ENCODE results near the gene SSB.

Gene SSB

DNA sequence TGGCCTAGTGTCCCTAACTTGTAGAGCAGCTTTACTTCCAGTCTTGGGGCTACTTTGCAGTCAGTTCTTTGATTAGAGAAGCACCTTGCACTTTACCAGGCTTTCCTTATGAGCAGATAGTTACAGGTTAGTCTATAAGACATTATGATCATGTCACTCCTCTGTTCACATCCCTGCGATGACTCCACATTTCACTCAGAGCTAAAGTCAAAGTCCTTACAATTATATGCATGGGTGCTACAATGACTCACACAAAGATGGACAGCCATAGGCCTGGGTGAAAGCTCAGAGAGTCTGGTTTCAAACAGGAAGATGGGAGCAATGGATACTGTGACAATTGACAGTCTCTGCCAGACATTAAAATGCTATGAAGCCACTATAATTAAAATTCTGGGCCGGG is 27.1 kb upstream of the SSB start:
- TF ChIP-seq CTCF (IDR thresholded peaks at IDR 0.05), result no peak
- TF ChIP-seq ZFX (IDR thresholded peaks at IDR 0.05; ENCODE audit: borderline replicate concordance), result no peak
- H3K27ac ChIP-seq, result no peak overlapping the region

DNA sequence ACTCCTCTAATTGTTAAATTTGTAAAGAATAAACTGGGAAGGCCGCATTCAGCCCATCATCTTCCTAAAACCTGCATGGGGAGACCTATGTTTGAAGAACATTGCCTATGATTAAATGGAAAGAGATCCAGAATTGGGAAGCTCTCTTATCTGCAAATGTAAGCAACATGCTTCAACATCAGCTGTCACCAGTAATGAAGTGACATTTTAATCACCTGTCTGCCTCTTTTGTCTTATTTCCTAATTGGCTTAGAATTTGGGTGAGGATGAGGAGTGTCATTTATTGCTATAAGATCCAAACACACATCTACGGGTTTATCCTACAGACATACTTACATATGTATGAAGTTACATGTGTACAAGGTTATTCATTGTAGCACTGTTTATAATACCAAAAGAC is 26.0 kb upstream of the SSB start:
- no peak for TF ChIP-seq ZFX (IDR thresholded peaks at IDR 0.05; ENCODE audit: borderline replicate concordance)
- H3K27ac ChIP-seq, result no peak overlapping the region

- H3K27ac ChIP-seq, result no peak overlapping the region
- TF ChIP-seq ZFX (IDR thresholded peaks at IDR 0.05; ENCODE audit: borderline replicate concordance) (no peak), CTCF (IDR thresholded peaks at IDR 0.05) (no peak)
Measured at GRCh38 chr2:169775354-169775753, 23.3 kb upstream of the SSB start.

GRCh38 chr2:169775765-169776164 is 22.9 kb upstream of the SSB start:
- no peak for TF ChIP-seq ZFX (IDR thresholded peaks at IDR 0.05; ENCODE audit: borderline replicate concordance)
- no peak for TF ChIP-seq CTCF (IDR thresholded peaks at IDR 0.05)
- H3K27ac ChIP-seq, result no peak overlapping the region

DNA sequence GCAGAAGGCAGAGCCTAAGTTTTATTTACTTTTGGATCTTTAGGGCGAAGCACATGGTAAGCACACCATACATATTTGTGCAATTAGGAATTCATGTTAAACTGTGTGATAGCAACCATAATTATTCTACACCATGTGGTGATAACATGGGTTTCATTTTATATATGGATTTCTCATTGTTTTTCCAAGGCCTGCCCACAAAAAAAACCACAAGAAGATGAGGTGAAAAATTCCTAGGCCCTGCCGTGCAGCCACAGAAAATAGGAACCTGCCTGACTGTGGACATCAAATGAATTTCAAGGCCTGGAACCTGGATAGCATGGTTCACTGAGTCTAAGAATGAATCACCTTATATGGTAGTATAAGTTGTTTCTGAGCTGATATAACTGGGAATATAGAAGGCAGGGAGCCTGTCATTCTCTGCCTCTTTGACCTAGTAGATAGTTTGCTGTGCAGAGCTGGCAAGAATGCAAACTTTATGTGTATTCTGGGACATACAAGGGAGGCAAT is 22.4 kb upstream of the SSB start:
- TF ChIP-seq CTCF (IDR thresholded peaks at IDR 0.05), result no peak
- no peak overlapping the region for H3K27ac ChIP-seq

GRCh38 chr2:169778446-169778845 is 20.2 kb upstream of the SSB start:
- TF ChIP-seq ZFX (IDR thresholded peaks at IDR 0.05; ENCODE audit: borderline replicate concordance), result no peak
- TF ChIP-seq CTCF (IDR thresholded peaks at IDR 0.05), result no peak
- H3K27ac ChIP-seq, result no peak overlapping the region

GRCh38 chr2:169781249-169782013 is 17.2 kb upstream of the SSB start:
- H3K27ac ChIP-seq, result no peak overlapping the region
- TF ChIP-seq ZFX (IDR thresholded peaks at IDR 0.05; ENCODE audit: borderline replicate concordance) (no peak), CTCF (IDR thresholded peaks at IDR 0.05) (no peak)

GRCh38 chr2:169782513-169782912 is 16.2 kb upstream of the SSB start:
- TF ChIP-seq ZFX (IDR thresholded peaks at IDR 0.05; ENCODE audit: borderline replicate concordance), result no peak
- no peak overlapping the region for H3K27ac ChIP-seq
